ENCODE measurements around the gene NSMF. TPM values are rescaled to one million over a fixed set of nuclear protein-coding genes. Genes with fewer than 3 reads are reported as not detected.

Gene NSMF
- total and polyA plus RNA-seq, 2 donors (not counting 3 experiments of a cell fraction or from before 2014, with no cell fraction given) = 43.3 to 53.7 TPM

DNA sequence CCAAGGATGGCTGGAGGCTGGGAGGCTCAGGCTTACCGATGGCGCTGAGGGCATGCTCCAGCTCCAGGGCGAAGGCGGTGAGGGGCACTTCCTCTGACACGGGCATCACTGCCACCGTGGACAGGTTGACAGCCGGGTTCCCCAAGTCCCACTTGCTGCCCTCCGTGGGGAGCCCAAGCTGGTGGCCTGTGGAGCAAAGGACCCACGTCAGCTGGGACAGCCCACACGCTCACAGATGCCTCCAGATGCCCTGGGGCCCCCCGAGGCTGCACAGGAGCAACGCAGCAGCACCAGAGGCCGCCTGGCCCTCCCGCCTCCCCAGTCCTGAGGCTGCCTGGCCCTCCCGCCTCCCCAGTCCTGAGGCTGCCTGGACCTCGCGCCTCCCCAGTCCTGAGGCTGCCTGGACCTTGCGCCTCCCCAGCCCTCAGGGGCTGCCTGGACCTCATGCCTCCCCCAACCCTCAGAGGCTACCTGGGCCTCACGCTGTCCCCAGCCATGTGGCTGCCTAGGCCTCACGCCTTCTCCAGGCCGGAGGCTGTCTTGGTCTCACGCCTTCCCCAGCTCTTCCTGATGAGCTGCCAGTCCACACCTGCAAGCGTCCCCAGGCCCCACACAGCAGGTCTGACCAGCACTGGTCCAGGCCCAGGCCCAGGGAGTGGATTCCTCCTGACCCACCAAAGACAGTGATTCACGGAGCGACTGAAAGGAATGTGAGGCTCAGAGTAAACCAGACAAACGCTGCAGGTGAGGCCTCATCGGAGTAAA is 25.6 kb upstream of the NSMF start:
- Histone ChIP-seq H3K9ac (replicated peaks; ENCODE audit: extremely low read depth, insufficient read depth, low read length) (no peak overlapping the region), H3K9me1 (replicated peaks; ENCODE audit: control insufficient read depth, extremely low read depth, insufficient read depth, low read length) (no peaks in the 10 kb centered on the region), H3K9me3 (replicated peaks; ENCODE audit: control insufficient read depth, insufficient read depth, low read length) (no peaks in the 10 kb centered on the region), H3K79me2 (ENCODE audit: control insufficient read depth, insufficient read depth, low read length) (no peaks in the 10 kb centered on the region), H3K27me3 (ENCODE audit: control insufficient read depth in 2 of 2, insufficient read depth in 2 of 2, low read length in 2 of 2) (no peaks in the 10 kb centered on the region), H3K27ac (ENCODE audit: insufficient read depth, low read depth, low read length) (no peak overlapping the region), H3K36me3 (ENCODE audit: control insufficient read depth in 2 of 2, extremely low read depth in 1 of 2, insufficient read depth in 2 of 2, low read length in 2 of 2) (no peaks in the 10 kb centered on the region), H2AFZ (ENCODE audit: low read depth, low read length) (no peak overlapping the region), H3K4me3 (replicated peaks in 1 of 3; ENCODE audit: insufficient read depth in 1 of 3, low read depth in 1 of 3, low read length in 3 of 3) (no peak overlapping the region), H3K4me2 (ENCODE audit: insufficient read depth, low read length) (no peak overlapping the region), H4K20me1 (replicated peaks; ENCODE audit: control insufficient read depth, extremely low read depth, insufficient read depth, low read length) (no peaks in the 10 kb centered on the region), H3K4me1 (ENCODE audit: control insufficient read depth, extremely low read depth, insufficient read depth, low read length) (peaks cover 6% of the 10 kb centered on the region)
- CTCF ChIA-PET = no interaction called here
- dilution Hi-C loops (cut with MboI; ENCODE audit: extremely low pct_ligation_motif_present, low sequenced_read_pairs) (no loop called here), intact Hi-C loops (cut with micrococcal nuclease) (no loop called here)
- TF ChIP-seq GATA2 (IDR thresholded peaks at IDR 0.05; ENCODE audit: insufficient read depth, insufficient read length, low read depth, low read length) (no peak), EZH2 (IDR thresholded peaks at IDR 0.05; ENCODE audit: borderline replicate concordance, low read depth, low read length, severe bottlenecking) (no peak), FOS (IDR thresholded peaks at IDR 0.05; ENCODE audit: borderline replicate concordance, insufficient read depth, low read length) (no peak), POLR2AphosphoS5 (IDR thresholded peaks at IDR 0.05; ENCODE audit: insufficient read depth, low read depth, low read length) (no peak), JUN (IDR thresholded peaks at IDR 0.05; ENCODE audit: borderline replicate concordance, insufficient read depth, insufficient read length, low read depth) (no peak), POLR2A (IDR thresholded peaks at IDR 0.05; ENCODE audit: low read depth, low read length) (no peak), MYC (IDR thresholded peaks at IDR 0.05; ENCODE audit: low read depth, low read length) (no peak)
- TF ChIP-seq, protein P1, sequence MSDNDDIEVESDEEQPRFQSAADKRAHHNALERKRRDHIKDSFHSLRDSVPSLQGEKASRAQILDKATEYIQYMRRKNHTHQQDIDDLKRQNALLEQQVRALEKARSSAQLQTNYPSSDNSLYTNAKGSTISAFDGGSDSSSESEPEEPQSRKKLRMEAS (IDR thresholded peaks at IDR 0.05; ENCODE audit: insufficient read depth, insufficient read length) = no peak
- TF ChIP-seq, protein P2, sequence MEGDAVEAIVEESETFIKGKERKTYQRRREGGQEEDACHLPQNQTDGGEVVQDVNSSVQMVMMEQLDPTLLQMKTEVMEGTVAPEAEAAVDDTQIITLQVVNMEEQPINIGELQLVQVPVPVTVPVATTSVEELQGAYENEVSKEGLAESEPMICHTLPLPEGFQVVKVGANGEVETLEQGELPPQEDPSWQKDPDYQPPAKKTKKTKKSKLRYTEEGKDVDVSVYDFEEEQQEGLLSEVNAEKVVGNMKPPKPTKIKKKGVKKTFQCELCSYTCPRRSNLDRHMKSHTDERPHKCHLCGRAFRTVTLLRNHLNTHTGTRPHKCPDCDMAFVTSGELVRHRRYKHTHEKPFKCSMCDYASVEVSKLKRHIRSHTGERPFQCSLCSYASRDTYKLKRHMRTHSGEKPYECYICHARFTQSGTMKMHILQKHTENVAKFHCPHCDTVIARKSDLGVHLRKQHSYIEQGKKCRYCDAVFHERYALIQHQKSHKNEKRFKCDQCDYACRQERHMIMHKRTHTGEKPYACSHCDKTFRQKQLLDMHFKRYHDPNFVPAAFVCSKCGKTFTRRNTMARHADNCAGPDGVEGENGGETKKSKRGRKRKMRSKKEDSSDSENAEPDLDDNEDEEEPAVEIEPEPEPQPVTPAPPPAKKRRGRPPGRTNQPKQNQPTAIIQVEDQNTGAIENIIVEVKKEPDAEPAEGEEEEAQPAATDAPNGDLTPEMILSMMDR (IDR thresholded peaks at IDR 0.05; ENCODE audit: extremely low read depth in 1 of 2, insufficient read depth in 1 of 2, low read depth in 1 of 2, low read length in 2 of 2) = no peak
- DNase-seq (ENCODE audit: low read depth, low spot score) (no peak), FAIRE-seq (no peak)
- POLR2A ChIA-PET = no interaction called here
- no TSS peak for BruUV-seq (replicated peaks)
